Measurements from ENCODE around the gene GPI.
A peak's percentile ranks its signal among the peaks of the same experiment; 100 is the strongest.
"Not testable (repeated sequence)": the region's sequence is repeated elsewhere in the genome, so short reads cannot be mapped to it uniquely, and the experiment has no call there.

GPI gene

GRCh38 chr19:34366738-34367623 lies 2.0 kb downstream of the GPI start:
- Histone ChIP-seq H3K9ac (ENCODE audit: low read length) (peak overlapping the region; percentile 94), H3K4me3 (ENCODE audit: low read length) (peak overlapping the region; percentile 91), H3K4me2 (ENCODE audit: low read length) (peak overlapping the region; percentile 99), H3K79me2 (ENCODE audit: low read length) (peaks cover 69% of the 10 kb centered on the region), H3K27me3 (ENCODE audit: low read depth, low read length) (no peaks in the 10 kb centered on the region), H3K36me3 (replicated peaks; ENCODE audit: low read depth, low read length) (peaks cover 56% of the 10 kb centered on the region), H3K9me3 (ENCODE audit: insufficient read depth, low read length) (no peaks in the 10 kb centered on the region), H2AFZ (ENCODE audit: low read depth, low read length) (no peak overlapping the region), H4K20me1 (ENCODE audit: insufficient read depth, low read length) (peaks cover 37% of the 10 kb centered on the region), H3K4me1 (ENCODE audit: low read length) (peaks cover 20% of the 10 kb centered on the region), H3K27ac (ENCODE audit: low read length) (no peak overlapping the region)
- TF ChIP-seq EZH2phosphoT487 (IDR thresholded peaks at IDR 0.05; ENCODE audit: low read depth) (no peak), CTCF (IDR thresholded peaks at IDR 0.05; ENCODE audit: low read depth, low read length) (no peak)

- TF ChIP-seq CTCF (IDR thresholded peaks at IDR 0.05; ENCODE audit: low read depth, low read length) (no peak), EZH2phosphoT487 (IDR thresholded peaks at IDR 0.05; ENCODE audit: low read depth) (no peak)
- no peak overlapping the region for H3K4me3 ChIP-seq (ENCODE audit: low read length)
- peaks cover 76% of the 10 kb centered on the region for H3K79me2 ChIP-seq (ENCODE audit: low read length)
- H2AFZ ChIP-seq (ENCODE audit: low read depth, low read length), result no peak overlapping the region
- H4K20me1 ChIP-seq (ENCODE audit: insufficient read depth, low read length), result peaks cover 39% of the 10 kb centered on the region
- no peak overlapping the region for H3K9ac ChIP-seq (ENCODE audit: low read length)
- no peak overlapping the region for H3K27ac ChIP-seq (ENCODE audit: low read length)
- H3K36me3 ChIP-seq (replicated peaks; ENCODE audit: low read depth, low read length), result peaks cover 60% of the 10 kb centered on the region
- H3K9me3 ChIP-seq (ENCODE audit: insufficient read depth, low read length), result no peaks in the 10 kb centered on the region
- H3K4me2 ChIP-seq (ENCODE audit: low read length), result no peak overlapping the region
- H3K4me1 ChIP-seq (ENCODE audit: low read length), result peaks cover 20% of the 10 kb centered on the region
- H3K27me3 ChIP-seq (ENCODE audit: low read depth, low read length), result no peaks in the 10 kb centered on the region
Measured at GRCh38 chr19:34367624-34367957, 2.6 kb downstream of the GPI start.

GRCh38 chr19:34368338-34368737 lies 3.3 kb downstream of the GPI start:
- H3K4me3 ChIP-seq (ENCODE audit: low read length), result no peak overlapping the region
- H3K4me1 ChIP-seq (ENCODE audit: low read length), result peaks cover 20% of the 10 kb centered on the region
- no peaks in the 10 kb centered on the region for H3K27me3 ChIP-seq (ENCODE audit: low read depth, low read length)
- no peak overlapping the region for H3K9ac ChIP-seq (ENCODE audit: low read length)
- peaks cover 61% of the 10 kb centered on the region for H3K36me3 ChIP-seq (replicated peaks; ENCODE audit: low read depth, low read length)
- peaks cover 40% of the 10 kb centered on the region for H4K20me1 ChIP-seq (ENCODE audit: insufficient read depth, low read length)
- H3K9me3 ChIP-seq (ENCODE audit: insufficient read depth, low read length), result no peaks in the 10 kb centered on the region
- no peak overlapping the region for H3K4me2 ChIP-seq (ENCODE audit: low read length)
- peaks cover 76% of the 10 kb centered on the region for H3K79me2 ChIP-seq (ENCODE audit: low read length)
- H2AFZ ChIP-seq (ENCODE audit: low read depth, low read length), result no peak overlapping the region
- H3K27ac ChIP-seq (ENCODE audit: low read length), result no peak overlapping the region
- TF ChIP-seq EZH2phosphoT487 (IDR thresholded peaks at IDR 0.05; ENCODE audit: low read depth) (no peak), CTCF (IDR thresholded peaks at IDR 0.05; ENCODE audit: low read depth, low read length) (no peak)

GRCh38 chr19:34369166-34369565 lies 4.2 kb downstream of the GPI start:
- Histone ChIP-seq H3K36me3 (replicated peaks; ENCODE audit: low read depth, low read length) (peaks cover 65% of the 10 kb centered on the region), H3K79me2 (ENCODE audit: low read length) (peaks cover 81% of the 10 kb centered on the region), H3K4me1 (ENCODE audit: low read length) (peaks cover 18% of the 10 kb centered on the region), H4K20me1 (ENCODE audit: insufficient read depth, low read length) (peaks cover 40% of the 10 kb centered on the region)
- H3K9me3 ChIP-seq (ENCODE audit: insufficient read depth, low read length); H3K27ac ChIP-seq (ENCODE audit: low read length); H2AFZ ChIP-seq (ENCODE audit: low read depth, low read length); H3K4me3 ChIP-seq (ENCODE audit: low read length); H3K9ac ChIP-seq (ENCODE audit: low read length); H3K4me2 ChIP-seq (ENCODE audit: low read length); H3K27me3 ChIP-seq (ENCODE audit: low read depth, low read length): not testable (repeated sequence)

Measured in OCI-LY3 (cell line).